Fibroblast of lung (primary cell): ENCODE measurements around the gene GBA2. TPM values are rescaled to one million over a fixed set of nuclear protein-coding genes. Genes with fewer than 3 reads are reported as not detected.
A peak's percentile ranks its signal among the peaks of the same experiment; 100 is the strongest.

Source experiments
- DNase-seq, 2 donors: peaks; one replicate each; pipeline versions ENCODE4 v3.0.0 to v3.0.0-alpha.2; 2010; ENCODE audit warnings: low read depth in 2 of 2
- H2AFZ ChIP-seq: 2 replicates; pipeline ENCODE4 v1.5.1; 2012; ENCODE audit warnings: low read length, control low read depth, inconsistent platforms
- H3K27ac ChIP-seq: 2 replicates; pipeline ENCODE4 v1.5.1; 2011; ENCODE audit warnings: low read length, control low read depth; ENCODE audit not compliant: insufficient read depth
- H3K27me3 ChIP-seq: 2 replicates; pipeline ENCODE4 v1.5.1; 2011; ENCODE audit warnings: mild to moderate bottlenecking, low read length; ENCODE audit not compliant: control insufficient read depth, insufficient read depth
- H3K36me3 ChIP-seq: 2 replicates; pipeline ENCODE4 v1.5.1; 2011; ENCODE audit warnings: low read length; ENCODE audit not compliant: control insufficient read depth, insufficient read depth
- H3K4me1 ChIP-seq: 2 replicates; pipeline ENCODE4 v1.5.1; 2011; ENCODE audit warnings: low read length; ENCODE audit not compliant: control insufficient read depth, insufficient read depth; ENCODE audit errors: extremely low read depth
- H3K4me2 ChIP-seq: 2 replicates; pipeline ENCODE4 v1.5.1; 2011; ENCODE audit warnings: low read length, control low read depth; ENCODE audit not compliant: insufficient read depth; ENCODE audit errors: extremely low read depth
- H3K4me3 ChIP-seq, 4 experiments: fragments of 200-600 bp in 1 of 4; sonication (generic) in 1 of 4; replicated peaks in 1 of 4; 2 replicates each; pipeline ENCODE4 v1.5.1; 2011 to 2016; ENCODE audit warnings: low read length in 4 of 4, low read depth in 3 of 4, mild to moderate bottlenecking in 3 of 4, control low read depth in 2 of 4, inconsistent platforms in 1 of 4, mixed read lengths in 1 of 4; ENCODE audit not compliant: insufficient read depth in 1 of 4; ENCODE audit errors: control extremely low read depth in 1 of 4
- H3K79me2 ChIP-seq: 2 replicates; pipeline ENCODE4 v1.5.1; 2012; ENCODE audit warnings: mild to moderate bottlenecking, low read length, inconsistent platforms; ENCODE audit not compliant: control insufficient read depth, insufficient read depth
- H3K9ac ChIP-seq: 2 replicates; pipeline ENCODE4 v1.5.1; 2011; ENCODE audit warnings: mild to moderate bottlenecking, low read length, control low read depth; ENCODE audit not compliant: insufficient read depth
- H3K9me3 ChIP-seq: 2 replicates; pipeline ENCODE4 v1.5.1; 2012; ENCODE audit warnings: low read depth, low read length; ENCODE audit not compliant: control insufficient read depth, insufficient read depth
- H4K20me1 ChIP-seq: 2 replicates; pipeline ENCODE4 v1.5.1; 2011; ENCODE audit warnings: low read length; ENCODE audit not compliant: control insufficient read depth, insufficient read depth; ENCODE audit errors: extremely low read depth
- CTCF ChIP-seq, 2 donors: IDR thresholded peaks in 1 of 2; conservative IDR thresholded peaks in 1 of 2; 1 replicate in 1 of 2; 2 replicates in 1 of 2; pipeline ENCODE4 v1.5.1; 2011 to 2012; ENCODE audit warnings: low read length in 2 of 2, control low read depth in 1 of 2, inconsistent platforms in 1 of 2, low read depth in 1 of 2, mild to moderate bottlenecking in 1 of 2
- EZH2 ChIP-seq: IDR thresholded peaks from 2 replicates; pipeline ENCODE4 v1.5.1; 2012; ENCODE audit warnings: low read length, control low read depth, mild to moderate bottlenecking; ENCODE audit errors: missing control alignments
- polyA plus RNA-seq, 2 donors: library from polyadenylated mRNA; depleted of rRNA in 1 of 2; stranded (reverse) in 1 of 2; unstranded in 1 of 2; fragments of >200 nt; gene quantifications; 2 replicates each; pipeline ENCODE4 v1.2.1, GENCODE V29; 2011 to 2012; ENCODE audit warnings: missing spikeins in 1 of 2
- total RNA-seq: library from RNA; depleted of rRNA; stranded (reverse); fragments of >200 nt; gene quantifications from 2 replicates; pipeline ENCODE4 v1.2.1, GENCODE V29; 2014

The GBA2 gene
- total and polyA plus RNA-seq, 2 donors (not counting 1 experiment from before 2014, with no cell fraction given), result 23.9 to 25.5 TPM

GRCh38 chr9:35754264-35754663 is 5.2 kb upstream of the GBA2 start, which contains the start of gene MSMP:
TSS of gene MSMP (minus strand) at chr9:35754276. CDS start at chr9:35754129, 147 bp downstream.
- no peak for TF ChIP-seq EZH2
- no peak for TF ChIP-seq CTCF (conservative IDR thresholded peaks at IDR 0.05 in 1 of 2, IDR thresholded peaks at IDR 0.05 in 1 of 2; ENCODE audit: low read depth in 1 of 2, low read length in 2 of 2)
- Histone ChIP-seq H3K9ac (no peak within 1 kb of the TSS), H3K36me3 (peaks cover 7% of the 10 kb centered on the region), H3K4me2 (no peak within 1 kb of the TSS), H3K27me3 (peaks cover 2% of the 10 kb centered on the region), H2AFZ (no peak within 1 kb of the TSS), H3K9me3 (no peaks in the 10 kb centered on the region), H3K4me3 (no peak within 1 kb of the TSS), H3K79me2 (peaks cover 4% of the 10 kb centered on the region), H3K4me1 (peaks cover 10% of the 10 kb centered on the region), H3K27ac (no peak within 1 kb of the TSS), H4K20me1 (no peaks in the 10 kb centered on the region)
- no peak for DNase-seq

- Histone ChIP-seq H4K20me1 (no peaks in the 10 kb centered on the region), H3K9ac (no peak overlapping the region), H3K4me2 (no peak overlapping the region), H3K27me3 (peaks cover 2% of the 10 kb centered on the region), H3K27ac (no peak overlapping the region), H2AFZ (no peak overlapping the region), H3K4me3 (no peak overlapping the region), H3K36me3 (peaks cover 7% of the 10 kb centered on the region), H3K4me1 (peaks cover 10% of the 10 kb centered on the region), H3K79me2 (peaks cover 8% of the 10 kb centered on the region), H3K9me3 (no peaks in the 10 kb centered on the region)
- TF ChIP-seq EZH2, result no peak
- no peak for TF ChIP-seq CTCF (conservative IDR thresholded peaks at IDR 0.05 in 1 of 2, IDR thresholded peaks at IDR 0.05 in 1 of 2; ENCODE audit: low read depth in 1 of 2, low read length in 2 of 2)
- no peak for DNase-seq
These were observed 4.4 kb upstream of the GBA2 start for GRCh38 chr9:35753466-35753865.

GRCh38 chr9:35750256-35750531 is 1.2 kb upstream of the GBA2 start:
- TF ChIP-seq CTCF (conservative IDR thresholded peaks at IDR 0.05 in 1 of 2, IDR thresholded peaks at IDR 0.05 in 1 of 2; ENCODE audit: low read depth in 1 of 2, low read length in 2 of 2) (no peak), EZH2 (no peak)
- H3K79me2 ChIP-seq, result peaks cover 36% of the 10 kb centered on the region
- H3K4me2 ChIP-seq, result peak overlapping the region; percentile 82
- DNase-seq, result no peak
- H4K20me1 ChIP-seq, result peaks cover 2% of the 10 kb centered on the region
- peaks cover 7% of the 10 kb centered on the region for H3K4me1 ChIP-seq
- H3K9ac ChIP-seq, result no peak overlapping the region
- peak overlapping the region; percentile 47 to 97 (median 80) for H3K4me3 ChIP-seq
- H3K27me3 ChIP-seq, result no peaks in the 10 kb centered on the region
- peak overlapping the region; percentile 81 for H3K27ac ChIP-seq
- H3K36me3 ChIP-seq, result peaks cover 7% of the 10 kb centered on the region
- H2AFZ ChIP-seq, result no peak overlapping the region
- no peaks in the 10 kb centered on the region for H3K9me3 ChIP-seq
